Tibial nerve (tissue), 4 donors: Measurements from ENCODE around the gene SMARCD2. TPM values are rescaled to one million over a fixed set of nuclear protein-coding genes. Genes with fewer than 3 reads are reported as not detected.
"Not testable (repeated sequence)": the region's sequence is repeated elsewhere in the genome, so short reads cannot be mapped to it uniquely, and the experiment has no call there.

Source experiments
- DNase-seq, 2 donors: peaks; one replicate each; pipeline ENCODE4 v3.0.0-alpha.2; 2019; ENCODE audit warnings: low spot score in 2 of 2
- H3K27ac ChIP-seq, 4 donors: fragments of 200-600 bp; sonication (generic) in 3 of 4; one replicate each; pipeline ENCODE4 v1.5.1; 2017 to 2019; ENCODE audit warnings: mild to moderate bottlenecking in 1 of 4
- H3K27me3 ChIP-seq, 2 donors: fragments of 200-600 bp; sonication (generic) in 1 of 2; one replicate each; pipeline versions ENCODE4 v1.5.1 to v1.6.0; 2017 to 2019
- H3K36me3 ChIP-seq, 3 donors: fragments of 200-600 bp; sonication (generic); one replicate each; pipeline ENCODE4 v1.5.1; 2018 to 2019
- H3K4me1 ChIP-seq, 4 donors: fragments of 200-600 bp; sonication (generic) in 3 of 4; one replicate each; pipeline ENCODE4 v1.5.1; 2017 to 2019
- H3K4me3 ChIP-seq, 4 donors: fragments of 200-600 bp; sonication (generic) in 3 of 4; one replicate each; pipeline ENCODE4 v1.5.1; 2017 to 2019; ENCODE audit warnings: mild to moderate bottlenecking in 1 of 4, moderate library complexity in 1 of 4
- H3K9me3 ChIP-seq, 4 donors: fragments of 200-600 bp; sonication (generic) in 3 of 4; one replicate each; pipeline ENCODE4 v1.5.1; 2017 to 2019
- EP300 ChIP-seq, 2 donors: sonication (generic); formaldehyde crosslinking; IDR thresholded peaks; one replicate each; pipeline ENCODE4 v1.6.1; 2017; ENCODE audit warnings: antibody characterized with exemption in 2 of 2, mild to moderate bottlenecking in 1 of 2
- POLR2A ChIP-seq, 2 donors: fragments of 450-650 bp; IDR thresholded peaks; one replicate each; pipeline ENCODE4 v1.6.1; 2017; ENCODE audit warnings: antibody characterized with exemption in 2 of 2, mild to moderate bottlenecking in 2 of 2, moderate library complexity in 2 of 2
- WGBS, 2 donors: methylation state at CpG; one replicate each; pipeline ENCODE4 v1.1.5; 2018; 5-methylcytosine and 5-hydroxymethylcytosine counted together
- total RNA-seq, 4 donors: library from RNA; depleted of rRNA; stranded (reverse); fragments of >200 nt; gene quantifications; one replicate each; pipeline ENCODE4 v1.1.0, GENCODE V29; 2016
- TF ChIP-seq, protein P1 (sequence below), 5 experiments: fragments of 200-600 bp in 3 of 5; fragments of 450-650 bp in 2 of 5; sonication (generic) in 3 of 5; IDR thresholded peaks; one replicate each; pipeline ENCODE4 v1.5.1; 2016 to 2019; ENCODE audit warnings: antibody characterized with exemption in 5 of 5, mild to moderate bottlenecking in 3 of 5, moderate library complexity in 2 of 5

Gene SMARCD2
- total RNA-seq, 4 donors from 2014 or later = 241 to 402 (median 302) TPM

DNA sequence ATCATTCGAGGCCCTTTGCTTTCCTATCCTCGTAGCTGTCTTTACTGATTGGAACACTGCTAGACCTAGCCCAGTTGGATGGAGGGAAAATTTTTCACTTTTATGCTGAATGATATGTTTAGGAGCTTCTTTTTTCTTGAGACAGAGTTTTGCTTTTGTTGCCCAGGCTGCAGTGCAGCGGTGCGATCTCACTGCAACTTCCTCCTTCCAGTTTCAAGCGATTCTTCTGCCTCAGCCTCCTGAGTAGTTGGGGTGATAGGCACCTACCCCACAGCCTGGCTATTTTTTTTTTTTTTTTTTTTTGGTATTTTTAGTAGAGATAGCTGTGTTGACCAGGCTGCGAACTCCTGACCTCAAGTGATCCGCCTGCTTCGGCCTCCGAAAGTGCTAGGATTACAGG lies 32.5 kb downstream of the SMARCD2 start:
- no peaks in the 10 kb centered on the region for H3K27me3 ChIP-seq
- H3K27ac ChIP-seq = no peak overlapping the region
- no peaks in the 10 kb centered on the region for H3K9me3 ChIP-seq
- H3K4me3 ChIP-seq = no peak overlapping the region
- no peak for TF ChIP-seq POLR2A (IDR thresholded peaks at IDR 0.05)
- TF ChIP-seq, protein P1, sequence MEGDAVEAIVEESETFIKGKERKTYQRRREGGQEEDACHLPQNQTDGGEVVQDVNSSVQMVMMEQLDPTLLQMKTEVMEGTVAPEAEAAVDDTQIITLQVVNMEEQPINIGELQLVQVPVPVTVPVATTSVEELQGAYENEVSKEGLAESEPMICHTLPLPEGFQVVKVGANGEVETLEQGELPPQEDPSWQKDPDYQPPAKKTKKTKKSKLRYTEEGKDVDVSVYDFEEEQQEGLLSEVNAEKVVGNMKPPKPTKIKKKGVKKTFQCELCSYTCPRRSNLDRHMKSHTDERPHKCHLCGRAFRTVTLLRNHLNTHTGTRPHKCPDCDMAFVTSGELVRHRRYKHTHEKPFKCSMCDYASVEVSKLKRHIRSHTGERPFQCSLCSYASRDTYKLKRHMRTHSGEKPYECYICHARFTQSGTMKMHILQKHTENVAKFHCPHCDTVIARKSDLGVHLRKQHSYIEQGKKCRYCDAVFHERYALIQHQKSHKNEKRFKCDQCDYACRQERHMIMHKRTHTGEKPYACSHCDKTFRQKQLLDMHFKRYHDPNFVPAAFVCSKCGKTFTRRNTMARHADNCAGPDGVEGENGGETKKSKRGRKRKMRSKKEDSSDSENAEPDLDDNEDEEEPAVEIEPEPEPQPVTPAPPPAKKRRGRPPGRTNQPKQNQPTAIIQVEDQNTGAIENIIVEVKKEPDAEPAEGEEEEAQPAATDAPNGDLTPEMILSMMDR (IDR thresholded peaks at IDR 0.05) = no peak
- no peak for TF ChIP-seq EP300 (IDR thresholded peaks at IDR 0.05)
- whole genome bisulfite sequencing, 2 donors = 82 to 83% methylated on average over 9 of the region's 9 CpGs
- DNase-seq = no peak
- peaks cover 0 to 9% (median 0%) of the 10 kb centered on the region in 4 donors for H3K4me1 ChIP-seq
- peaks cover 4 to 100% (median 21%) of the 10 kb centered on the region in 3 donors for H3K36me3 ChIP-seq

DNA sequence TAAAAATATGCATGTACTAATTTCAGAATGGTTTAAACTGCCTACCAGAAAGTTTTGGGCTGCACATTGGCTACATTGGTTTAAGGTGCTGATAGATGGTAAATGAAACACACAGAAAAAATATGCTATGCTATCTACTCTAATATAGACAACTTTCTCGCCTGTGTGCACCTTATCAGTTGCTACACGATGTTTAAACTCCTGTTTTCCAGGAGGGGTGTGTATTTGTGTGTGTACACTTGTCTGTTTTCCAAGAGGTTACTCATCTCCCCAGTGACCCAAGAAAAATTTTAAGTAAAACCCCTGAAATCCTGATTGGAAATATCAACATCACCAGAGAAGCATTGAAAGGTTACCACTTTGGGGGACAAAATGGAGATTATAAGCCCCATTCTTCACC lies 36.9 kb downstream of the SMARCD2 start:
- Histone ChIP-seq H3K9me3 (no peaks in the 10 kb centered on the region), H3K27me3 (no peaks in the 10 kb centered on the region), H3K4me3 (no peak overlapping the region), H3K4me1 (peaks cover 0 to 9% (median 0%) of the 10 kb centered on the region in 4 donors), H3K27ac (no peak overlapping the region), H3K36me3 (peaks cover 0 to 97% (median 8%) of the 10 kb centered on the region in 3 donors)
- DNase-seq = no peak
- no peak for TF ChIP-seq POLR2A (IDR thresholded peaks at IDR 0.05)
- TF ChIP-seq EP300 (IDR thresholded peaks at IDR 0.05) = no peak
- WGBS, 2 donors = 58 to 66% methylated on average over 2 of the region's 2 CpGs

DNA sequence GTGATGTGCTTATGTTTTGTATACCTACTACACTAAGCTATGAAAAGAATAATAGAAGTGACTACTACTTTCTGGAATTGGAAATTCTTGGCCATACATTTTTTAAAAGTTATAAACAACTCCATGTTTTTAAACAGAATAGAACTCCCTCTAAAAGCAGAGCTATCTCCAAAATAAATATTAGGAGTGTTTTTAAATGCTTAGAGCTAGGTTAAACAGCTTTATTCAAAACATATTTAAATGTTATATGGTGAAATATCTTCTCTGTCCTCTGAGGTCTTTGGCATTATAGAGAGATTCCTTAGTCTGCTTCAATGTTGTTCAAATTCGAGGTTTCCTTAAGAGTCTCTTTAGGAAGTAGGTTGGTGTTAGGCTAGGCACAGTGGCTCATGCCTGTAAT lies 38.2 kb downstream of the SMARCD2 start:
- TF ChIP-seq EP300 (IDR thresholded peaks at IDR 0.05) (no peak), POLR2A (IDR thresholded peaks at IDR 0.05) (no peak)
- TF ChIP-seq, protein P1 (IDR thresholded peaks at IDR 0.05) = no peak

DNA sequence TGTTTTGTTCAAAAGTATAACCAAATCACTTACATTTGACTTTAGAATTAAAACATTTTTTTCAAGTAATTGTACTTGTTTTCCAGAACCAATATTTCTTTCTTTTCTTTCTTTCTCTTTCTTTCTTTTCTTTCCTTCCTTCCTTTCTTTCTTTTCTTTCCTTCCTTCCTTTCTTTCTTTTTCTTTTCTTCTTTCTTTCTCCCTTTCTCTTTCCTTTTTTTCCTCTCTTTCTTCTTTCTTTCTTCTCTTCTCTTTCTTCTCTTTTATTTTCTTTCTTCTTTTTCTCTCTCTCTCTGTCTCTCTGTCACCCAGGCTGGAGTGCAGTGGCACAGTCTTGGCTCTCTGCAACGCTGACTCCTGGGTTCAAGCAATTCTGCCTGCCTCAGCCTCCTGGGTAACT lies 41.7 kb downstream of the SMARCD2 start:
- TF ChIP-seq, protein P1 (IDR thresholded peaks at IDR 0.05) = no peak
- TF ChIP-seq EP300 (IDR thresholded peaks at IDR 0.05) (no peak), POLR2A (IDR thresholded peaks at IDR 0.05) (no peak)
- Histone ChIP-seq H3K4me1 (peaks cover 0 to 7% (median 0%) of the 10 kb centered on the region in 4 donors), H3K27ac (no peak overlapping the region), H3K9me3 (no peaks in the 10 kb centered on the region), H3K4me3 (no peak overlapping the region), H3K27me3 (no peaks in the 10 kb centered on the region), H3K36me3 (peaks cover 0 to 97% (median 25%) of the 10 kb centered on the region in 3 donors)
- no peak for DNase-seq
- 97 to 100% methylated on average over 1 of the region's 1 CpG for WGBS, 2 donors

More for the DNA sequence above, 38.2 kb downstream of the SMARCD2 start:
- H3K36me3 ChIP-seq = peaks cover 0 to 97% (median 19%) of the 10 kb centered on the region in 3 donors
- WGBS, 2 donors = 67 to 83% methylated on average over 1 of the region's 1 CpG
- no peak overlapping the region for H3K4me3 ChIP-seq
- H3K27me3 ChIP-seq = no peaks in the 10 kb centered on the region
- H3K4me1 ChIP-seq = peaks cover 0 to 9% (median 0%) of the 10 kb centered on the region in 4 donors
- no peak overlapping the region for H3K27ac ChIP-seq
- no peak for DNase-seq
- no peaks in the 10 kb centered on the region for H3K9me3 ChIP-seq

DNA sequence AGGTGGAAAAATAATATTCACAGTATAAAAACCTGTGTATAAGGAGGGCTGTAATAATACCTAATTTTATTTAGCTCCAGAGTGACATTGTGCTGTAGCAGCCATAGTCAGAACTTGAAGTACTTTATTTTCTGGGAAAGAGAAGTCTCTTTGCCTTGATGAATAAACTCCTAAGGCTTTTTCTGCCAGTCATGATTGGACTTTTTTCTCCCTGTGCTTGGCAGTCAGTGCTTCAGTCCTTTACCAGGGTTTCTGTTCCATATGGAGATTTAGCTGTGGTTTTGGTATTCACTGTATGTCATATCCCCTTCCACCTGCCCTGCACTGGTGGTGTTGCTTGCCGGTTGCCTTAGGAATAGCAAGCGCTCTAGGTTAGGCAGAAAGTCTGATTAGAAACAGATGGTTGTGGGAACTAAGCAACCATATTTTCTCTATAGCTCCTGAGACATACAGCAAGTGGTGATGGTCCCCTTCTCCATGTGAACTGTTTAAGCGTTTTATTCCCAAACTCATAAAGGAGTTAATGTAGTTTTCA lies 43.8 kb downstream of the SMARCD2 start:
- DNase-seq = no peak
- 74 to 84% methylated on average over 3 of the region's 3 CpGs for WGBS, 2 donors
- H3K27ac ChIP-seq = no peak overlapping the region
- H3K4me1 ChIP-seq = no peaks in the 10 kb centered on the region
- H3K36me3 ChIP-seq = peaks cover 0 to 98% (median 25%) of the 10 kb centered on the region in 3 donors
- TF ChIP-seq, protein P1 (IDR thresholded peaks at IDR 0.05) = no peak
- TF ChIP-seq EP300 (IDR thresholded peaks at IDR 0.05) = no peak
- no peak for TF ChIP-seq POLR2A (IDR thresholded peaks at IDR 0.05)
- no peaks in the 10 kb centered on the region for H3K9me3 ChIP-seq
- no peaks in the 10 kb centered on the region for H3K27me3 ChIP-seq
- no peak overlapping the region for H3K4me3 ChIP-seq

DNA sequence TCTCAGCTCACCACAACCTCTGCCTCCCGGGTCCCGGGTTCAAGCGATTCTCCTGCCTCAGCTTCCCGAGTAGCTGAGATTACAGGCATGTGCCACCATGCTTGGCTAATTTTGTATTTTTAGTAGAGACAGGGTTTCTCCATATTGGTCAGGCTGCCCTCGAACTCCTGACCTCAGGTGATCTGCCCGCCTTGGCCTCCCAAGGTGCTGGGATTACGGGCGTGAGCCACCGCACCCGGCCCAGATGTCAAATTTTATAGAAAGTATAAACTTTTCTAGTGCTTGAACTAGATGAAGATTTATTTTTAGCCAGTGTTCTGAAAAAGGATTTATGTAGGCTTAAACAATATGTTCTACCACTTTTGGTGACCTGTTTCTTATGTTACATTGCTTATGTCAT lies 46.1 kb downstream of the SMARCD2 start:
- H3K9me3 ChIP-seq, DNase-seq, H3K4me1 ChIP-seq, H3K27me3 ChIP-seq, H3K27ac ChIP-seq, H3K4me3 ChIP-seq: not testable (repeated sequence)
- H3K36me3 ChIP-seq = peaks cover 0 to 100% (median 30%) of the 10 kb centered on the region in 3 donors
- 95 to 98% methylated on average over 10 of the region's 10 CpGs for WGBS, 2 donors
